Stimulated activated CD4-positive, alpha-beta T cell treated with anti-CD3 and anti-CD28 coated beads, Interleukin-1b, Interleukin-23, amount 100 ng/mL, for 4 hours (primary cell): ENCODE measurements around the gene PDGFA.
A peak's percentile ranks its signal among the peaks of the same experiment; 100 is the strongest.

Experiments
- DNase-seq, 2 donors: peaks; one replicate each; pipeline ENCODE4 v3.0.0-alpha.2; 2020; ENCODE audit warnings: low read depth in 2 of 2

PDGFA gene

GRCh38 chr7:536231-536630 lies 16.6 kb upstream of the PDGFA start:
- DNase-seq, result no peak

GRCh38 chr7:534959-535358 lies 15.3 kb upstream of the PDGFA start:
- DNase-seq, result no peak

- no peak for DNase-seq
Measured at GRCh38 chr7:534075-534474, 14.4 kb upstream of the PDGFA start.

- DNase-seq, result no peak
Measured at GRCh38 chr7:533266-533665, 13.6 kb upstream of the PDGFA start.

GRCh38 chr7:532379-533143 lies 12.9 kb upstream of the PDGFA start:
- no peak for DNase-seq

- no peak for DNase-seq
Measured at GRCh38 chr7:531777-532176, 12.1 kb upstream of the PDGFA start.

- DNase-seq, result no peak
Measured at GRCh38 chr7:528451-528850, 8.8 kb upstream of the PDGFA start.

- DNase-seq, result no peak
Measured at GRCh38 chr7:527723-528122, 8.1 kb upstream of the PDGFA start.

- DNase-seq, result no peak
Measured at GRCh38 chr7:526460-527034, 6.9 kb upstream of the PDGFA start.

GRCh38 chr7:525740-526139 lies 6.1 kb upstream of the PDGFA start:
- no peak for DNase-seq

- no peak for DNase-seq
Measured at GRCh38 chr7:524800-525199, 5.2 kb upstream of the PDGFA start.

GRCh38 chr7:523347-524336 lies 4.0 kb upstream of the PDGFA start:
- no peak for DNase-seq

GRCh38 chr7:522951-523314 lies 3.3 kb upstream of the PDGFA start:
- no peak for DNase-seq

GRCh38 chr7:522071-522950 lies 2.7 kb upstream of the PDGFA start:
- DNase-seq, result no peak

- no peak for DNase-seq
Measured at GRCh38 chr7:521221-522070, 1.8 kb upstream of the PDGFA start.

- no peak for DNase-seq
Measured at GRCh38 chr7:520503-521161, 986 bp upstream of the PDGFA start.

- peak in 1 of 2 donors; percentile 57 for DNase-seq
Measured at GRCh38 chr7:518630-519483, 789 bp downstream of the PDGFA start.

- DNase-seq, result no peak
Measured at GRCh38 chr7:517774-518629, 1.6 kb downstream of the PDGFA start.
